GM21717 (cell line): ENCODE measurements around the gene ZCCHC24.
A peak's percentile ranks its signal among the peaks of the same experiment; 100 is the strongest.

Source experiments
- ATAC-seq: cut with Tn5 transposase; IDR thresholded peaks from one replicate; pipeline ENCODE4 v1.9.1; 2021; ENCODE audit warnings: mild to moderate bottlenecking, moderate library complexity; ENCODE audit not compliant: unreplicated experiment

The ZCCHC24 gene

GRCh38 chr10:79445161-79445976 is at the start of gene ZCCHC24:
ZCCHC24 (minus strand) TSS chr10:79445624; CDS start chr10:79445440, 184 bp downstream.
- peak; percentile 95 for ATAC-seq

GRCh38 chr10:79493806-79494205 is 48.4 kb upstream of the ZCCHC24 start:
- ATAC-seq = no peak

- ATAC-seq = no peak
These were observed 47.4 kb upstream of the ZCCHC24 start for GRCh38 chr10:79492839-79493238.

GRCh38 chr10:79492256-79492655 is 46.8 kb upstream of the ZCCHC24 start:
- no peak for ATAC-seq

GRCh38 chr10:79491143-79491835 is 45.9 kb upstream of the ZCCHC24 start:
- no peak for ATAC-seq

- no peak for ATAC-seq
These were observed 45.1 kb upstream of the ZCCHC24 start for GRCh38 chr10:79490400-79491142.

GRCh38 chr10:79488870-79489269 is 43.4 kb upstream of the ZCCHC24 start:
- no peak for ATAC-seq

- ATAC-seq = no peak
These were observed 42.9 kb upstream of the ZCCHC24 start for GRCh38 chr10:79488336-79488735.

- ATAC-seq = peak; percentile 67
These were observed 42.1 kb upstream of the ZCCHC24 start for GRCh38 chr10:79487296-79488194.

- ATAC-seq = no peak
These were observed 39.1 kb upstream of the ZCCHC24 start for GRCh38 chr10:79484476-79484875.

- no peak for ATAC-seq
These were observed 38.5 kb upstream of the ZCCHC24 start for GRCh38 chr10:79483948-79484347.

GRCh38 chr10:79483299-79483698 is 37.9 kb upstream of the ZCCHC24 start:
- ATAC-seq = no peak

- ATAC-seq = no peak
These were observed 37.3 kb upstream of the ZCCHC24 start for GRCh38 chr10:79482741-79483140.

GRCh38 chr10:79482304-79482703 is 36.9 kb upstream of the ZCCHC24 start:
- ATAC-seq = no peak

- no peak for ATAC-seq
These were observed 34.0 kb upstream of the ZCCHC24 start for GRCh38 chr10:79479283-79479909.

- no peak for ATAC-seq
These were observed 32.0 kb upstream of the ZCCHC24 start for GRCh38 chr10:79477456-79477855.

GRCh38 chr10:79476645-79477044 is 31.2 kb upstream of the ZCCHC24 start:
- no peak for ATAC-seq

- no peak for ATAC-seq
These were observed 30.5 kb upstream of the ZCCHC24 start for GRCh38 chr10:79475877-79476276.

- ATAC-seq = no peak
These were observed 29.8 kb upstream of the ZCCHC24 start for GRCh38 chr10:79475119-79475653.
